GM21723 (cell line): ENCODE data around the gene KCTD18.

ENCODE experiments used
- ATAC-seq: cut with Tn5 transposase; IDR thresholded peaks from one replicate; pipeline ENCODE4 v1.9.1; 2021; ENCODE audit warnings: mild to moderate bottlenecking, moderate library complexity; ENCODE audit not compliant: unreplicated experiment

Gene KCTD18

DNA sequence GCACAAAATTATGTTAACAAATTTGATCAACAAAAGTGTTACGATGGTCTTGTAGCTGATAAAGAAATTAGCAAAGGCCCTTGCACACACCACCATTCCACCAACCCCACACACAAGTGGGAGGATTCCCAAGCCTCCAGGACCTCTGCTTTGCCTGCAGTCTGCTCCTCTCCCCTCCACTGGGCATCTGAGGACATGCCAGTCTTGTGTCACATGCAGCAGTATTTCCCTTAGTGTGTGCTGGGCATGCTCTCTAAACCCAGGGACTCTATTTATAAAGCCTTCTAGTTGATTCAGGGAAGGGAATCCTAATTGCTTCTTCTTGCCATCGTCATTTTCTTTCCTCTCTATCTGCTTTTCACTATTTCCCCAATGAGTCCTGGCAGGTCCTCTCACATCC is 53.3 kb downstream of the KCTD18 start:
- ATAC-seq = no peak

DNA sequence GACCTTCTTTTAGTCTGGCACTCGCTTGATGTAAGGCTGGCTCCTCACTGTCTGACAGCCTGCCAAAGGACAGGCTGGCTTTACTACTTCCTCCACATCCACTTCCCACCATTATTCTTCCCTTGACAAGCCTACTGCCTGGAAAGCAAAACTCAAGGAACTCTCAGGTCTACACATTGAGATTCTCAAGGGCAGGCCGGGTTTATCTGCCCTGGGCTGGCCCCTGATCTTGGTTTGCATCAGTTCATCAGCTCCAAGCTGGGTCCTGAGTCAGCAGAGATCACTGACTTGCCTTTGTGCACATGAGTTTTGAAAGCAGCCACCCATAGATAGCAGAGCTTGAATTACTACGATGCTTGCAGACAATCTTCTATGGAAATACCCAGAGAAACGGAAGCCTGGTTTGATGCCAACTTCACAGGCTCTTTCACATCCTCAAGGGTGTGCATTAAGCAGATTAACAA is 53.9 kb downstream of the KCTD18 start:
- peak; percentile 37 for ATAC-seq

DNA sequence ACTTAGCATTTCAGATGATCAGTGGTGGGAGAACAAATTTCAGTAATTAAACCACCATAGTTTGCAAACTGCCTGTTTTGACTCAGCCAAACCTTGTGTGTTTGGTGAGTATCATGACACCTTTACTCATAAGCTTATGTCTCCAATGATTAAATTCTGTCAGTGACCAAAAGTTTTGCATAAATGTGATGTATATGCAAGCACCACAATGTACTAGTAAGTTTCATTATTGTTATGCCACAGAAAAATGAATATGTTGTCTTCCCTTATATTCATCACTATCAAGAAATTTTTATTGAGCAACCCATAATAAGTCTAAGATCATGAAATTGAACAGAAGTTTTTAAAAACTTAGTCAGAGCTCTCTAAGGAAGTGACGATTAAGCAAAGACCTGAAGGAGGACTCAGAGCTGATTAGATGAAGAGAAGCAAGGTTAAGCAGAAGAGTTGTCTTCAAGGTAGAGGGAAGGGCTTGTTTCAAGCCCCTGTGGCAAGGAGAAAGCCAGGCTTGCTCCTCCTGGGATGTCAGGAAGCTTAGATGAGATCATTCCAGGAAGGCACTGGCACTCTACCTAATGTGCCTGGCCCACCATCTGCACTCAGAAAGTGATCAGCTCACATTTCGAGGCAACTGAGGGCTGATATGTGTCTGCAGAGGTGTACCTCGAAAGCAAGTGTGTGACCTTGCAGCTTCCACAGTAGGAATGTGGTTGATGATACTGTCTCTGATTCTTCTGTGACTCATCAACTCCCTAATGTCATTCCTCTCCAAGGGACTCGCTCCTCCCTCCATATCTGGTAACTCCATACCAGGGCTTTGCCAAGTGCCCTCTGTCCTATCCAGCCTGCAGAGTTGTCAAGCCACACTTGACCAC is 54.7 kb downstream of the KCTD18 start:
- peak; percentile 82 for ATAC-seq

DNA sequence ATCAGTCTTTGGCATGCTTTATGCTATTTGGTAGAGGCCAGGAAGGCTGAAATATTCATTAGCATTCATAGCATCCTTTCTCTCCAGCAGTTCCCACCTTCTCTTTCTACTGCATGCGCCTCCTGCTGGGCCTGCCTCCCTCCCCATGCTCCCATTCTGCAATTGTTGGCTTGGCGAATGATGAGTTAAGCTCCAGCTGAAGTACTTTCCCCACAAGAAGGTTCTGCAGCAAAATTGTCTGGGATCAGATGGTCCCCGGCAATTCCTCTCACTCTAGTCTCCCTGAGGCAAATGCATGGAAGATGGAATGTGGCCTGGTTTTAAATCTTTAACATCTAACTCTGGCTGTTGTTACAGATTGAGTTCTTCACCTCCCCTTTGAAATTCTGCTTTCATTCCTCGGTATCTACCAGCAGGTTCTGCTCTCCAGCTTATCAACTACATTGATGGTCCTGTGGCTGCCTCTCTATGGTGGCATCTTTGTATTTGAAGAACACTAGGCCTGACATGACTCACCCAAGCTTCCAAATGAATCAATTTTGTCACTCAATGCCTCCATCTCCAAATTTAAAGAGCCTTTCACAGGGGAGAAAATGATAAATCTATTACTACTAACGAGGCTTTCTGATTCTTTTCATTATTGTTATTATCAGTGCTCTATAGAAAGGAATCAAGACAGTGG is 55.9 kb downstream of the KCTD18 start:
- no peak for ATAC-seq

DNA sequence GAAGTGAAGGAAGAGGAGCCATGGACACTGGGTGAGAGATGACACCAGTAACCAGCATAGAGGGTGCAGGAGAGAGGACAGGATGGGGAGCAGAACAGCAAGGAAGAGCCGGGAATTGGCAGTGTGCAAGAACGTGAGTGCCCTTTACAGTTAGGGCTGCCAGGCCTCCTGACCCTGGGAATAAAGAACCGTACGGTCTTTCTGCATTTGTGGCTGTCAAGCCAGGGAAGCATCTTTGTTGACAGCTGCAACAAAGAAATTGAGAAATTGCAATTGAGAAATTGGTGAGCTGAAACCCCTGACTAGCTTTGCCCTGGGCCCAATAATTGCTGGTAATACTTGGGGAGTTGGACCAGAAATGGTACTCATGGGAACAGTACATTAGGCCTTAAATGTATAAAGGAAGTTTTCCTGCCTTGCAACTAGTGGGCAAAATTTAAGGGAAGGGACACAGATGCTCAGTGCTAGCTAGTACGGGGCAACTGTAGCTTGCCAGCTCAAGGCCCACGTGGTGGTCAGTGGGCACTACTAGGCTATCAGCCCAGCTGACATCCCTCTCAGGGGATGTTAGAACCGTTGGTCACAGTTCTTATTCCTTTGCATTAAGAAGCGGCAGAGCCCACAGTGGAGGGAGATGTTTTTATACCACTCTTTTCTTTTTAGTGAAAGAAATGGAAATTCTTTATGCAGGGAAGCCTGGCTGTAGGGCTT is 56.6 kb downstream of the KCTD18 start:
- ATAC-seq = no peak

DNA sequence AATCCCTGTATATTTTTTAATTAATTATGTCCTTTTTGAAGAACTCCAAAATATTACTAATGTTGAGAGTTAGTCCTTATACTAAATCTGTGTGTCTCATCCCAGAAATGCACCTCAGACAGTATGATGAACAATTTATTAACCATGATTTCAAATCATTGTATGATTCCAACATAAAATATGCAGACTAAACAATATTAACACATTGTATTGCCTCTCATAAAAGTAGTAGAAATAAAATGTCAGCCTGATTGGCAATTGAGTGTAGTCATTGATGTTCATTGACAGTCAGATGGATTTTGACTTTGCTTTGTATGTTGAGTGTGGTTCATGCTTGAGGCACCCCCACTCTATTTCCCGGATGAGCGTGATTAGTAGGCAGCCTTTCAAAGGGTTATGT is 57.5 kb downstream of the KCTD18 start:
- no peak for ATAC-seq

DNA sequence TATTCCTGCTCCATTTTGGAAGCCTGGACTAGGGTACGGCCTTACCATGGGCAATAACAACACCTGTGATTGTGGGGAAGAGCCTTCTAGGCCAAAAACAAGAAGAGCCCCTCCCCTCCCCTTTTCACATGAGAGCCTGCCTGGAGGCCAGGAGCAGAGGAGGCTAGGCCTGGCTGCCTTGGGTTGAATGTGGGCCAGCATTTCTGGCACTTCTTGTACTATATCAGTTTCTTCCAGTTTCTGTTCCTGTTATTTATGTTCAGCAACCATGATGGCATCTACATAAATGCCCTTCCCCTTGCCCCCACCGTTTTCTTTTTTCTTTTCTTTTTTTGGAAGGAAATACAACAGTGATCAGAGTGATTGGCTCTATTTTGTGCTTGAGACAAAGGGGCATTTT is 58.4 kb downstream of the KCTD18 start:
- ATAC-seq = no peak

DNA sequence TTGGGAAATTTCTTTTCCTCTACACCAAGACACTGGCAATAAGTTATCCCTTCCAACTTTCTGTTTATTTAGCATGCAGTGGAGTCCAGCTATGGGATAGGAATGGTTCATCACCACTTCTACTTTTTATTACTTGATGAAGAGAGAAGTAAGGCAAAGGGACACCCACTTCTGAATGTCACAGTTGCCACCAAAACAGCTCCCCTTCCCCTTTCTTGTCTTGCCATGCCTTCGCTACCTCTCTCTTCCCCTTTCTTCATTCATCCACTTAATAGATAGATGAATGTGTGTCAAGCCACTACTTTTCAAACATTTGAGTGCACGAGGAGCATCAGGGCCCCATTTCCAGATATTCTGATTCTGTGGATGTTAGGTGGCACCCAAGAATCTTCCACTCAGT is 59.6 kb downstream of the KCTD18 start:
- ATAC-seq = no peak

DNA sequence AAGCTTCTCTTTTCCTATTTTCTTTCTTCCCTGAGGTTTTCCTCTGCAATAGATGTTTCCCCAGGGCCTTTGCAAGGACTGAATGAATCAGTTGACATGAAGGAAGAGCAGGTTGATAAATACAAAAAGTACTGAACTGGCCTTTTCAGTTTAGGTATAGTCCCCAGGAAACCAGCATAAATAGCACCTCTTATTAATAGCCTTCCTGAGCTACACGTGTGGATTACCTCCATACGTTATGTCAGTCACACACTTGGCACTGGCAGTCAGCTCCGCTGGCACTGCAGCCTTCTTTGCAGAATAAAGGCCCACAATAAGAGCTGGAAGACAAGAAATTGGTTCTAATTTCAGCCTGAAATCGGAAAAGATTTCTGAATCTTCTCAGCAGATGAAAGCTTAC is 60.7 kb downstream of the KCTD18 start:
- no peak for ATAC-seq

DNA sequence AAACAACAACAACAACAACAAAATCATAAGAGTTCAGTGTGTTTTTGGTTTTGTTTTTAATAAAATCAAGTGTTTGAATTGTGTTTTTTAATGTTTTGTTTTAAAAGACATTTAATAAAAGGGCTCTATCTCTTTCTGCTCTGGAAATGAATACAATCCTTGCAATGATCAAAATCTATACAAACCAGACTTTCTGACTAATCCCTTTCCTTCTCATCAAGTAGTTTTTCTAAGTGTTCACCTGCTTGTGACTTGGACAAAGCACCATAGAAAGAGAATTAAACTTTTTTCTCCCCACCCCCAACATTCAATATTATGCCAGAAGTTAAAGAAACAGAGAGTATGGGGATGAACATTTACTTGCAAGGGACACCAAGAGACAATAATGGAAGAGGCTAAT is 61.4 kb downstream of the KCTD18 start:
- ATAC-seq = no peak

DNA sequence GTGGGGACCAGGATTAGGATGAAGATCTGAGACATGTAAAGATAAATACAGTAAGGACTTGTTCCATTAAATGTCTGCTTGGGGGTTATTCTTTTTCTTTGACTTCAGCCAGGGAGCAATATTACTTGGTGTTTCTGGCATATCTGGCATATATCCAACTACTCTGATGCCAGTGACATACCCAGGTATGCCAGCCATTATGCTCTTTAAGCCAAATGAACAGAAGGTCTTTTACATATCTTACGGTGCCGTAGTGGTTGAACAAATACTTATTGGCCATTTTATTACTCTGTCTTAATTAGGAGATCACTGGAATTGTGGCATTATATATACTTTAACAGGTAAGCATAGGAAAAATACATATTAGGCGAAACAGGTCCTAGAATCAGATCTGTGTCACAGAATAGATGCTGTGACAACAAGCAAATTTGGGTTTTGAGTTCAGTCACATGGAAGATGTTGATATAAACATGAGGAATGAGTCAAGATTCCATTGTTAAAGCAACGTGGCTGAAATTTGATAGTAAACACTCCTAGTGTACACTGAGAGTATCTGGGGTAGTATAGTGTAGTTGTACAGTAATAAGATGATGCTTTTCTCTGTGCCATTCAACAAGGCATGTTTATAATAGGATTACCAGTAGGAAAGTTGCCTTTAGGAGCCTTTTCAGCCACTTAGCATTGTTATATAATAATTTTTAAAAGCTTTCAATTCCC is 62.6 kb downstream of the KCTD18 start:
- no peak for ATAC-seq

DNA sequence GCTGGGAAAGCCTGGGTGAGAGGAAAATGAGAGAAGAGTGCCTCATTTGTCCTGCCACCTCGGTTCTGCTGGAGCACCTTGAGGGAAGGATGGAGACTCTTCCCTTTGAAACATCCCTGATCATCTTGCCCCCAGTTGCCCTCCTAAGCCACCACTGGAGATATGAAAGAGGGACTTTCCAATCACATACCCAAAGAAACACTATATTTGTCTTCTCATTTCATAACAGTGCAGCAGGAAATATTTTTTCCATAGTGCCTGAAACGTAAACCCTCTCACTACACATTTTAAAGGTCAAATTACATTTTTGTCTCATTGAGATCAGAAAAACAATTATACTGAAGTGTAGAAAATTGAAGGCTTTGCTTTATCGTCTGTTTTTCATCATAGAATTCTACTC is 63.3 kb downstream of the KCTD18 start:
- no peak for ATAC-seq

DNA sequence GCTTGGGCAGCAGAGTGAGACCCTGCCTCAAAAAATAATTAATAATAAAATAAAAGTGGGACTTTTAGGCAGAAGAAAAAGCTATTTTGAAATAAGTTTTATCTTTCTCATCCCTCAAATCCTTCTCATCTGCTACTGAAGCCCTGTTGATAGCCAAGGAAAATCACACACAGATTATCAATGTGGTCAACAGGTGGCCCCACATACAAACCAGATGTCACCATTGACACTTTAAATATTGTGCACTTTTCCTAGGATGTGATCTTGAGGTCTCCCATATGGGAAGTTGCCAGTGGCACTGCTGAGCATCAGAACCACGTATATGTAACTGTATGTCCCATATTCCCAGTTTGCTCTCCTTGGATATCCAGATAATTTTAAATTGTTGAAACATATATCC is 64.6 kb downstream of the KCTD18 start:
- ATAC-seq = no peak

DNA sequence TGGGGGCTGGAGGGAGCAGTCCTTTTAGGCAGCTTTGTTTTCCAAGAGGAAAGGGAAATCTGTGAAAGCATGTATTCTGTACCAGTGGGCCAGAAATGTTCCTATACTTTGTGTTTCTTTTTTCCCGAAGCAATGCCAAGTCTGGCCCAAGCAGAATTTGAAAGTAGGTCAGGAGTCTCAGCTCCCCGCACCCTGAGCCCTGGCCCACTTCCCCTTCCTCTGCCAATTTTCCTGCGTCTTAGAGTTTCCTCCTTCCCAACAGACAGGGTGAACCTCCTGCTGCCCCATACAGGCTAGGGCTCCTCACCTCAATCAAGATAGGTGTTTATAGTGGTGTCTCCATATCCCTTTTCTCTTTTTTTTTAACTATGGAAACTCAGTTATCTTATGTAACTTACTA is 65.3 kb downstream of the KCTD18 start:
- ATAC-seq = no peak

DNA sequence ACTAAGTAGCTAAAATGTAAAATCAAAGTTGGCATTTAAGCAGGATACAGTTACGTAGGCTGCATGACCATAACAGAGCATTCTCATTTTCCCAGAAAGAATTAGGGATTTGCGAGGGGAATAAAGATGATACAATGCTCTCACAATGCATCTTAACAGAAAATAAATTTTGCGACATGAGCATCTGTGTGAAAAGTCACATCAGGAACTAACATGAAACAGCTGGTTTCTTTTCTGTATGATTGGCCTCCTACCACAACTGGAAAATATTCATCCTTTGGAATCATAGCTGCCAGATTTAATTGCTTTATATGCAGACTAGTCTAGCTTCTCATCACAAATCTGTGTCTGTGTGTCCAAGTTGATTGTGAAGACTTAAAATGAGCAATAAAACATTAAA is 66.0 kb downstream of the KCTD18 start:
- no peak for ATAC-seq

DNA sequence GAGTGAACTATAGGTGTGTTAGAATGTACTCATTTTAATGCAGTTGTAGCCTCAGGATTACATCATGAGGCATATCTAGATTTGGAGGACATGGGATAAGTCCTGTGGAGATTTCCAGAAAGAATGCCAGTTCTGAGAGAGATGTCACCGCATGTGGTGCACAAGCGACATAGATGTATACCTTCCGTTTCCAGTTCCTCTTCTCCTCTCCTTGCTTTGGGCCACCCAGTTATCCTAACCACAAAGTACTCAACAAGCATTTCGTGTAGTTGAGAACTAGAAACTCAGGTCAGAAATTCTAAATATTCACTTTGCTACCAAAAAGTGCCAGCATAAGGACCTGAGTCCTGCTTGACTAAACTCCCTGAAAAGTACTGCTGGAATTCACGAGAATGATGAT is 66.5 kb downstream of the KCTD18 start:
- no peak for ATAC-seq

DNA sequence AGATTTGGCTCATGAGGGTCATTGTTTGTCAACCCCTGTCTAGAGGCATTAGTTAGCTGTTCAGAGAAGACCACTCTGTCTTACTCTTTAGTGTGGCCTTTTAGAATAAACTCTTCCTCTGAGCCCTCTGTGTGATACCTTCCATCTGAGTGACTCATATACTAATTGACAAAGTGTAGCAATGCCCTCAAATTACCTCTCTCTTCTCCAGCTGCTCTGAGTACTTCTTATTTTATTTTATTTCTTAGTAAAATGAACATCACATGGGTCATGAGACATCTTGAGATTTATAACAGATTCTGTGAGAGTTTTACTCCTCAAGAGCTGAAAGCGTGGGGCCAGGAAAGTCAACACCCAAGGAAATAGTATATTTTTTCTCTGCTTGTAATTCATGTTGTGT is 67.4 kb downstream of the KCTD18 start:
- ATAC-seq = no peak

DNA sequence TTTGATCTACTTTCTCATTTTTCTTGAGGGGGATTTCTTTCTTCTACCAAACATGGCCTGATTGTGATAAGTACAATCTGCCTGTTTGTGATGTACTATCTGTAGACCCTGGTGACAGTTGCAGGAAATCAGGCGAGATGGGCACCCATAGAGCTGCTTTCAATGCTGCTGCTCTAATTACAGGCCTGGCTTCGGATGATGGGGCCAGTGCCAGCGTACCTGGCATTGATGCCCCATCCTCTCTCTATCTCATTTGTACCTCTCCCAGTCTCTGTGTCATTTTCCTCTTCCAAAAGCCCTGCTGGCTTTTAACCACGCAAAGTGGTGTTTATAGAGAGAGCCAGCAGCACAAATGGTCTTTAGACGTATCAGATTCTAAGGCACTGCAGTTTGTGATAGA is 69.9 kb downstream of the KCTD18 start:
- ATAC-seq = no peak
